HG02885 (cell line): ENCODE measurements around the gene MYBPHL.
A peak's percentile ranks its signal among the peaks of the same experiment; 100 is the strongest.

Experiments
- ATAC-seq: cut with Tn5 transposase; IDR thresholded peaks from one replicate; pipeline ENCODE4 v1.9.1; 2021; ENCODE audit warnings: mild to moderate bottlenecking; ENCODE audit not compliant: unreplicated experiment, poor library complexity

Gene MYBPHL

GRCh38 chr1:109282497-109282951 lies 24.3 kb downstream of the MYBPHL start:
- no peak for ATAC-seq

GRCh38 chr1:109281680-109282496 lies 24.9 kb downstream of the MYBPHL start:
- no peak for ATAC-seq

- no peak for ATAC-seq
These were observed 25.9 kb downstream of the MYBPHL start for GRCh38 chr1:109280862-109281261.

- ATAC-seq = no peak
These were observed 27.1 kb downstream of the MYBPHL start for GRCh38 chr1:109279615-109280278.

- ATAC-seq = peak; percentile 85
These were observed 29.2 kb downstream of the MYBPHL start for GRCh38 chr1:109277434-109278204.

- no peak for ATAC-seq
These were observed 31.0 kb downstream of the MYBPHL start for GRCh38 chr1:109275706-109276345.

GRCh38 chr1:109274533-109275476 lies 32.0 kb downstream of the MYBPHL start:
- ATAC-seq = no peak

GRCh38 chr1:109273570-109274288 lies 33.1 kb downstream of the MYBPHL start:
- no peak for ATAC-seq

- no peak for ATAC-seq
These were observed 33.8 kb downstream of the MYBPHL start for GRCh38 chr1:109272831-109273547.

GRCh38 chr1:109272021-109272799 lies 34.6 kb downstream of the MYBPHL start:
- no peak for ATAC-seq

GRCh38 chr1:109271458-109271857 lies 35.4 kb downstream of the MYBPHL start:
- ATAC-seq = no peak

- no peak for ATAC-seq
These were observed 36.0 kb downstream of the MYBPHL start for GRCh38 chr1:109270623-109271317.

GRCh38 chr1:109269981-109270622 lies 36.7 kb downstream of the MYBPHL start:
- no peak for ATAC-seq

GRCh38 chr1:109269212-109269980 lies 37.4 kb downstream of the MYBPHL start:
- no peak for ATAC-seq

GRCh38 chr1:109268431-109269211 lies 38.2 kb downstream of the MYBPHL start:
- ATAC-seq = no peak
